IMR-90 (cell line): ENCODE results near the gene CRISPLD2. TPM values are rescaled to one million over a fixed set of nuclear protein-coding genes. Genes with fewer than 3 reads are reported as not detected.

Source experiments
- ATAC-seq: fragments of 200-7000 bp; cut with Tn5 transposase; 2 replicates; pipeline ENCODE4 v1.9.1; 2020; ENCODE audit warnings: low read depth, mild to moderate bottlenecking, moderate library complexity
- BruUV-seq: library from RNA; stranded (reverse); fragments of 400-500 nt; replicated peaks from 2 replicates; lab custom pipeline; 2021; lab: Mats Ljungman, UMichigan
- CTCF ChIA-PET: fragments of 300-600 bp; formaldehyde crosslinking; extraction: SDS; loops from one replicate; lab custom pipeline; 2021; ENCODE audit warnings: antibody characterized with exemption; lab: Yijun Ruan, JAX
- POLR2A ChIA-PET: fragments of 300-600 bp; sonication (Branson Sonifier 250); formaldehyde crosslinking; loops from one replicate; lab custom pipeline; 2022; ENCODE audit warnings: antibody characterized with exemption; ENCODE audit not compliant: unreplicated experiment; lab: Charles Lee
- DNase-seq: peaks from one replicate; pipeline ENCODE4 v3.0.0; 2013
- H2AFZ ChIP-seq: replicated peaks from 2 replicates; pipeline ENCODE3; 2013; ENCODE audit warnings: low read length, mild to moderate bottlenecking; ENCODE audit not compliant: poor library complexity
- H2AK5ac ChIP-seq: 2 replicates; pipeline ENCODE4 v1.6.1; 2013; ENCODE audit warnings: low read depth, low read length, inconsistent platforms
- H2AK9ac ChIP-seq: replicated peaks from 2 replicates; pipeline ENCODE3; 2013; ENCODE audit warnings: mild to moderate bottlenecking, low read depth, low read length, moderate library complexity; ENCODE audit not compliant: poor library complexity
- H2BK120ac ChIP-seq: 2 replicates; pipeline ENCODE4 v1.6.1; 2013; ENCODE audit warnings: low read depth, low read length, inconsistent platforms
- H2BK15ac ChIP-seq: 3 replicates; pipeline ENCODE4 v1.6.1; 2013; ENCODE audit warnings: low read depth, low read length, inconsistent platforms
- H2BK20ac ChIP-seq: 2 replicates; pipeline ENCODE4 v1.6.1; 2013; ENCODE audit warnings: low read depth, mild to moderate bottlenecking, inconsistent platforms, low read length, moderate library complexity
- H2BK5ac ChIP-seq: 2 replicates; pipeline ENCODE4 v1.6.1; 2013; ENCODE audit warnings: mild to moderate bottlenecking, low read depth, low read length, inconsistent platforms; ENCODE audit not compliant: poor library complexity, severe bottlenecking
- H3K14ac ChIP-seq: replicated peaks from 2 replicates; pipeline ENCODE4 v1.6.1; 2013; ENCODE audit warnings: low read depth, low read length, inconsistent platforms
- H3K18ac ChIP-seq: 2 replicates; pipeline ENCODE4 v1.6.1; 2013; ENCODE audit warnings: low read depth, low read length, control low read depth
- H3K23ac ChIP-seq: 2 replicates; pipeline ENCODE4 v1.6.1; 2013; ENCODE audit warnings: low read depth, low read length, inconsistent platforms
- H3K27ac ChIP-seq: 2 replicates; pipeline ENCODE4 v1.5.1; 2013; ENCODE audit warnings: mild to moderate bottlenecking, control low read depth, low read length; ENCODE audit not compliant: insufficient read depth
- H3K27me3 ChIP-seq: 2 replicates; pipeline ENCODE4 v1.6.1; 2013; ENCODE audit warnings: low read length; ENCODE audit not compliant: control insufficient read depth, insufficient read depth
- H3K36me3 ChIP-seq: 2 replicates; pipeline ENCODE4 v1.6.1; 2013; ENCODE audit warnings: low read length, mixed read lengths; ENCODE audit not compliant: control insufficient read depth, insufficient read depth
- H3K4ac ChIP-seq: 2 replicates; pipeline ENCODE4 v1.6.1; 2013; ENCODE audit warnings: low read depth, low read length, inconsistent platforms
- H3K4me1 ChIP-seq: 2 replicates; pipeline ENCODE4 v1.6.1; 2013; ENCODE audit warnings: low read length, mixed read lengths; ENCODE audit not compliant: control insufficient read depth, insufficient read depth
- H3K4me2 ChIP-seq: 2 replicates; pipeline ENCODE4 v1.6.1; 2013; ENCODE audit warnings: low read depth, mild to moderate bottlenecking, control low read depth, low read length, moderate library complexity
- H3K4me3 ChIP-seq: 2 replicates; pipeline ENCODE4 v1.5.1; 2013; ENCODE audit warnings: low read depth, mild to moderate bottlenecking, control low read depth, low read length, moderate library complexity; ENCODE audit not compliant: insufficient read depth
- H3K56ac ChIP-seq: 2 replicates; pipeline ENCODE4 v1.6.1; 2013; ENCODE audit warnings: low read length, inconsistent platforms; ENCODE audit not compliant: insufficient read depth; ENCODE audit errors: extremely low read depth
- H3K79me1 ChIP-seq, 2 experiments: 2 replicates each; pipeline ENCODE4 v1.6.1; 2013; ENCODE audit warnings: low read length in 2 of 2, inconsistent platforms in 1 of 2, low read depth in 1 of 2
- H3K9ac ChIP-seq: 2 replicates; pipeline ENCODE4 v1.6.1; 2013; ENCODE audit warnings: low read depth, low read length, control low read depth
- H3K9me1 ChIP-seq: 2 replicates; pipeline ENCODE4 v1.6.1; 2013; ENCODE audit warnings: low read length, inconsistent platforms; ENCODE audit not compliant: insufficient read depth
- H3K9me3 ChIP-seq: 2 replicates; pipeline ENCODE4 v1.6.1; 2013; ENCODE audit warnings: low read length; ENCODE audit not compliant: control insufficient read depth, insufficient read depth
- H4K20me1 ChIP-seq: 2 replicates; pipeline ENCODE4 v1.6.1; 2013; ENCODE audit warnings: low read length, inconsistent platforms; ENCODE audit not compliant: insufficient read depth
- H4K5ac ChIP-seq: 2 replicates; pipeline ENCODE4 v1.6.1; 2013; ENCODE audit warnings: mild to moderate bottlenecking, low read depth, low read length, control low read depth
- H4K8ac ChIP-seq, 2 experiments: 2 replicates each; pipeline ENCODE4 v1.6.1; 2013; ENCODE audit warnings: low read depth in 2 of 2, low read length in 2 of 2, control low read depth in 1 of 2, inconsistent platforms in 1 of 2
- H4K91ac ChIP-seq: 2 replicates; pipeline ENCODE4 v1.6.1; 2013; ENCODE audit warnings: low read depth, low read length, inconsistent platforms; ENCODE audit not compliant: insufficient read depth
- BHLHE40 ChIP-seq: fragments of 150-350 bp; IDR thresholded peaks from 2 replicates; pipeline ENCODE4 v1.6.1; 2016; ENCODE audit warnings: mild to moderate bottlenecking, low read depth, low read length
- CEBPB ChIP-seq: IDR thresholded peaks from 2 replicates; pipeline ENCODE4 v1.6.1; 2012; ENCODE audit warnings: low read depth, low read length, improper control_type of control experiment
- CHD1 ChIP-seq: IDR thresholded peaks from 2 replicates; pipeline ENCODE4 v1.6.1; 2012; ENCODE audit warnings: low read depth, low read length, improper control_type of control experiment
- ELK1 ChIP-seq: fragments of 150-350 bp; IDR thresholded peaks from 2 replicates; pipeline ENCODE4 v1.6.1; 2016; ENCODE audit warnings: low read depth, mild to moderate bottlenecking, low read length, moderate library complexity, borderline replicate concordance
- FOS ChIP-seq: fragments of 150-350 bp; IDR thresholded peaks from 2 replicates; pipeline ENCODE4 v1.6.1; 2016; ENCODE audit warnings: low read depth, low read length
- MAFK ChIP-seq: IDR thresholded peaks from 2 replicates; pipeline ENCODE4 v1.6.1; 2012; ENCODE audit warnings: low read depth, low read length, improper control_type of control experiment
- MAZ ChIP-seq: IDR thresholded peaks from 2 replicates; pipeline ENCODE4 v1.6.1; 2012; ENCODE audit warnings: low read depth, mild to moderate bottlenecking, low read length, improper control_type of control experiment, moderate library complexity, borderline replicate concordance
- MXI1 ChIP-seq: IDR thresholded peaks from 2 replicates; pipeline ENCODE4 v1.6.1; 2012; ENCODE audit warnings: low read depth, mild to moderate bottlenecking, low read length, moderate library complexity, borderline replicate concordance
- NFE2L2 ChIP-seq: fragments of 150-350 bp; IDR thresholded peaks from 2 replicates; pipeline ENCODE4 v1.6.1; 2016; ENCODE audit warnings: low read depth, mild to moderate bottlenecking, low read length
- POLR2A ChIP-seq: IDR thresholded peaks from 2 replicates; pipeline ENCODE4 v1.6.1; 2012; ENCODE audit warnings: mild to moderate bottlenecking, low read depth, low read length
- RCOR1 ChIP-seq: IDR thresholded peaks from 2 replicates; pipeline ENCODE4 v1.6.1; 2012; ENCODE audit warnings: mild to moderate bottlenecking, low read length, improper control_type of control experiment; ENCODE audit not compliant: insufficient replicate concordance
- RFX5 ChIP-seq: IDR thresholded peaks from 2 replicates; pipeline ENCODE4 v1.8.0; 2012; ENCODE audit warnings: low read depth, mild to moderate bottlenecking, low read length, moderate library complexity
- SMC3 ChIP-seq: fragments of 150-350 bp; IDR thresholded peaks from 2 replicates; pipeline ENCODE4 v1.6.1; 2016; ENCODE audit warnings: low read depth, mild to moderate bottlenecking, antibody characterized with exemption, low read length, moderate library complexity
- USF2 ChIP-seq: fragments of 150-350 bp; IDR thresholded peaks from 2 replicates; pipeline ENCODE4 v1.6.1; 2017; ENCODE audit warnings: mild to moderate bottlenecking, antibody characterized with exemption, low read length, low read depth
- WGBS, 2 experiments: methylation state at CpG; one replicate each; pipeline versions ENCODE4 v1.1.5 to v1.1.7; 2013; ENCODE audit warnings: missing lambda C conversion rate in 2 of 2; ENCODE audit not compliant: insufficient read length in 1 of 2; ENCODE audit errors: extremely low coverage in 2 of 2; 5-methylcytosine and 5-hydroxymethylcytosine counted together
- dilution Hi-C: fragments of 300-500 bp; cut with HindIII; formaldehyde crosslinking; loops from one replicate; pipeline ENCODE4 v1.14.3; 2018; ENCODE audit warnings: low sequenced_read_pairs; ENCODE audit not compliant: unreplicated experiment
- in situ Hi-C: fragments of 300-500 bp; cut with MboI; formaldehyde crosslinking; loops from 3 replicates; pipeline ENCODE4 v1.14.3; 2019; ENCODE audit warnings: low sequenced_read_pairs, inconsistent platforms, mixed read lengths
- intact Hi-C: fragments of 100-400 bp; cut with micrococcal nuclease; formaldehyde crosslinking; loops from 2 replicates; pipeline ENCODE4 v1.10.0; 2022
- polyA plus RNA-seq, 3 experiments: library from polyadenylated mRNA; depleted of rRNA; stranded (reverse); fragments of >200 nt; gene quantifications; 2 replicates each; pipeline ENCODE4 v1.2.3, GENCODE V29; 2012; ENCODE audit warnings: low replicate concordance in 1 of 3
- total RNA-seq: library from RNA; depleted of rRNA; stranded (reverse); fragments of >200 nt; gene quantifications from 2 replicates; pipeline ENCODE4 v1.2.3, GENCODE V29; 2012
- TF ChIP-seq, protein P1 (sequence below): conservative IDR thresholded peaks from 2 replicates; pipeline ENCODE4 v1.5.1; 2012; ENCODE audit warnings: mild to moderate bottlenecking, low read depth, low read length, improper control_type of control experiment

The CRISPLD2 gene
- total and polyA plus RNA-seq, 2 of the 4 experiments (the other 2 are of a cell fraction) = 23.1 to 37.5 TPM

DNA sequence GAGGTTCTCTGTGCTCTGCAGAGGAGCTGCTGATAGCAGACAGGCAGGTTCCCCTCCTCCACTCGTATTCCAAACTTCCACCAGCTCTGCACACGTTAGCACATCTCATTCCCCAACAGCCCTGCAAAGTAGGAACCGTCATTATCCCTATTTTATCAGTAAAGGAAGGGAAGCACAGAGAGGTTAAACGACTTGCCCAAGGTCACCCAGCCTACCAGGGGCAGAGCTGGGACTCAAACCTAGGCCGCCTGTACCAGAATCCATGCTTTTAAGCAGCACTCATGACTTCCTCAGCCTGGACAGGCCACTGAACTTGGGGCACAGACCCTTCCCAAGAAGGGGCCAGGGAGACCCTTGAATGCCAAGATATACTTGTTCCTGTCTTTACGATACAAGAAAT lies 75.2 kb downstream of the CRISPLD2 start:
- Histone ChIP-seq H3K36me3 (peaks cover 60% of the 10 kb centered on the region), H3K18ac (no peak overlapping the region), H3K4ac (no peak overlapping the region), H3K27me3 (no peaks in the 10 kb centered on the region), H2BK20ac (no peak overlapping the region), H4K5ac (no peak overlapping the region), H3K23ac (no peak overlapping the region), H3K79me1 (no peaks in the 10 kb centered on the region), H4K8ac (no peak overlapping the region), H2AFZ (no peak overlapping the region), H3K4me1 (no peaks in the 10 kb centered on the region), H2BK15ac (no peak overlapping the region), H3K4me3 (no peak overlapping the region), H3K14ac (no peak overlapping the region), H3K56ac (no peak overlapping the region), H3K9me3 (peaks cover 2% of the 10 kb centered on the region; the same call in 1 of the 2 replicates), H4K91ac (no peak overlapping the region), H2BK120ac (no peak overlapping the region), H2AK5ac (no peak overlapping the region), H3K4me2 (no peak overlapping the region), H3K27ac (no peak overlapping the region), H2AK9ac (no peak overlapping the region), H2BK5ac (no peak overlapping the region), H4K20me1 (no peaks in the 10 kb centered on the region), H3K9me1 (peaks cover 3% of the 10 kb centered on the region; the same call in 1 of the 2 replicates), H3K9ac (no peak overlapping the region)
- POLR2A ChIA-PET = no interaction called here
- CTCF ChIA-PET = no interaction called here
- in situ Hi-C loops = no loop called here
- no peak for DNase-seq
- BruUV-seq = no TSS peak
- ATAC-seq = no peak
- no peak for TF ChIP-seq MXI1
- no peak for TF ChIP-seq CHD1
- TF ChIP-seq RCOR1 = no peak
- TF ChIP-seq, protein P1, sequence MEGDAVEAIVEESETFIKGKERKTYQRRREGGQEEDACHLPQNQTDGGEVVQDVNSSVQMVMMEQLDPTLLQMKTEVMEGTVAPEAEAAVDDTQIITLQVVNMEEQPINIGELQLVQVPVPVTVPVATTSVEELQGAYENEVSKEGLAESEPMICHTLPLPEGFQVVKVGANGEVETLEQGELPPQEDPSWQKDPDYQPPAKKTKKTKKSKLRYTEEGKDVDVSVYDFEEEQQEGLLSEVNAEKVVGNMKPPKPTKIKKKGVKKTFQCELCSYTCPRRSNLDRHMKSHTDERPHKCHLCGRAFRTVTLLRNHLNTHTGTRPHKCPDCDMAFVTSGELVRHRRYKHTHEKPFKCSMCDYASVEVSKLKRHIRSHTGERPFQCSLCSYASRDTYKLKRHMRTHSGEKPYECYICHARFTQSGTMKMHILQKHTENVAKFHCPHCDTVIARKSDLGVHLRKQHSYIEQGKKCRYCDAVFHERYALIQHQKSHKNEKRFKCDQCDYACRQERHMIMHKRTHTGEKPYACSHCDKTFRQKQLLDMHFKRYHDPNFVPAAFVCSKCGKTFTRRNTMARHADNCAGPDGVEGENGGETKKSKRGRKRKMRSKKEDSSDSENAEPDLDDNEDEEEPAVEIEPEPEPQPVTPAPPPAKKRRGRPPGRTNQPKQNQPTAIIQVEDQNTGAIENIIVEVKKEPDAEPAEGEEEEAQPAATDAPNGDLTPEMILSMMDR = no peak
- TF ChIP-seq MAZ = no peak
- TF ChIP-seq FOS = no peak
- no peak for TF ChIP-seq BHLHE40
- no peak for TF ChIP-seq USF2
- TF ChIP-seq CEBPB = no peak
- no peak for TF ChIP-seq NFE2L2
- no peak for TF ChIP-seq RFX5
- TF ChIP-seq ELK1 = no peak
- TF ChIP-seq POLR2A = no peak
- no peak for TF ChIP-seq SMC3
- TF ChIP-seq MAFK = no peak
- intact Hi-C loops = no loop called here
- dilution Hi-C loops = no loop called here
- WGBS, 2 experiments = 90% methylated on average over 2 of the region's 6 CpGs; no CpG with 5 or more reads in 1 of the 2 experiments
